Cardiac muscle cell (in vitro differentiated cells and primary cell): Measurements from ENCODE around the gene ACKR3. TPM values are rescaled to one million over a fixed set of nuclear protein-coding genes. Genes with fewer than 3 reads are reported as not detected.

Experiments
- DNase-seq, 2 donors: peaks; one replicate each; pipeline versions ENCODE4 v3.0.0 to v3.0.0-alpha.2; 2010 to 2017; ENCODE audit warnings: low read depth in 1 of 2, low spot score in 1 of 2
- H3K27ac ChIP-seq: fragments of 200-600 bp; sonication (generic); 2 replicates; pipeline ENCODE4 v1.5.1; 2016
- H3K27me3 ChIP-seq: fragments of 200-600 bp; sonication (generic); 2 replicates; pipeline ENCODE4 v1.6.0; 2016; ENCODE audit warnings: control low read depth
- H3K36me3 ChIP-seq: fragments of 200-600 bp; sonication (generic); 2 replicates; pipeline ENCODE4 v1.5.1; 2016; ENCODE audit warnings: control low read depth
- H3K4me1 ChIP-seq: fragments of 200-600 bp; sonication (generic); 2 replicates; pipeline ENCODE4 v1.8.1; 2017; ENCODE audit warnings: low read depth, mild to moderate bottlenecking, mixed run types
- H3K4me3 ChIP-seq: fragments of 200-600 bp; sonication (generic); 2 replicates; pipeline ENCODE4 v1.5.1; 2016; ENCODE audit warnings: mild to moderate bottlenecking
- H3K9me3 ChIP-seq: fragments of 200-600 bp; sonication (generic); 2 replicates; pipeline ENCODE4 v1.5.1; 2017; ENCODE audit warnings: low read depth, mild to moderate bottlenecking, control low read depth
- CTCF ChIP-seq: IDR thresholded peaks from 2 replicates; pipeline ENCODE4 v1.5.1; 2012; ENCODE audit warnings: low read depth, mild to moderate bottlenecking, low read length
- polyA plus RNA-seq: library from polyadenylated mRNA; unstranded; fragments of >200 nt; fragmentation: Nextera tagmentation; extraction: Ambion mirVana; gene quantifications from 2 replicates; pipeline ENCODE4 v1.2.1, GENCODE V29; 2016
- total RNA-seq: library from RNA; depleted of rRNA; stranded (reverse); fragments of >200 nt; gene quantifications from 2 replicates; pipeline ENCODE4 v1.2.3, GENCODE V29; 2016

ACKR3 gene
- total and polyA plus RNA-seq, 2 experiments from 2014 or later, result 2.5 to 5.7 TPM

GRCh38 chr2:236581546-236581945 lies 11.9 kb downstream of the ACKR3 start:
- H3K36me3 ChIP-seq, result no peaks in the 10 kb centered on the region

GRCh38 chr2:236582968-236583367 lies 13.3 kb downstream of the ACKR3 start:
- H3K4me1 ChIP-seq, result no peaks in the 10 kb centered on the region
- no peaks in the 10 kb centered on the region for H3K9me3 ChIP-seq
- H3K27me3 ChIP-seq, result no peaks in the 10 kb centered on the region
- no peak for DNase-seq
- H3K36me3 ChIP-seq, result no peaks in the 10 kb centered on the region
- H3K4me3 ChIP-seq, result no peak overlapping the region
- TF ChIP-seq CTCF, result no peak
- no peak overlapping the region for H3K27ac ChIP-seq

More at GRCh38 chr2:236581546-236581945, 11.9 kb downstream of the ACKR3 start:
- Histone ChIP-seq H3K4me1 (peaks cover 4% of the 10 kb centered on the region), H3K27me3 (no peaks in the 10 kb centered on the region), H3K9me3 (no peaks in the 10 kb centered on the region), H3K4me3 (no peak overlapping the region), H3K27ac (no peak overlapping the region)
- TF ChIP-seq CTCF, result no peak
- no peak for DNase-seq

GRCh38 chr2:236583621-236584203 lies 14.1 kb downstream of the ACKR3 start:
- no peaks in the 10 kb centered on the region for H3K27me3 ChIP-seq
- no peaks in the 10 kb centered on the region for H3K9me3 ChIP-seq
- H3K27ac ChIP-seq, result no peak overlapping the region
- no peaks in the 10 kb centered on the region for H3K36me3 ChIP-seq
- no peaks in the 10 kb centered on the region for H3K4me1 ChIP-seq
- no peak for DNase-seq
- TF ChIP-seq CTCF, result no peak
- H3K4me3 ChIP-seq, result no peak overlapping the region

- TF ChIP-seq CTCF, result no peak
- Histone ChIP-seq H3K27me3 (no peaks in the 10 kb centered on the region), H3K4me3 (no peak overlapping the region), H3K36me3 (no peaks in the 10 kb centered on the region), H3K4me1 (no peaks in the 10 kb centered on the region), H3K27ac (no peak overlapping the region), H3K9me3 (no peaks in the 10 kb centered on the region)
- no peak for DNase-seq
These were observed 15.1 kb downstream of the ACKR3 start for GRCh38 chr2:236584521-236585384.

- H3K9me3 ChIP-seq, result no peaks in the 10 kb centered on the region
- DNase-seq, result no peak
- no peak for TF ChIP-seq CTCF
These were observed 16.3 kb downstream of the ACKR3 start for GRCh38 chr2:236585966-236586365.

More at GRCh38 chr2:236585966-236586365, 16.3 kb downstream of the ACKR3 start:
- H3K27me3 ChIP-seq, result no peaks in the 10 kb centered on the region
- H3K36me3 ChIP-seq, result no peaks in the 10 kb centered on the region
- no peaks in the 10 kb centered on the region for H3K4me1 ChIP-seq
- H3K27ac ChIP-seq, result no peak overlapping the region
- H3K4me3 ChIP-seq, result no peak overlapping the region
